ENCODE data around the gene PDE5A.
A peak's percentile ranks its signal among the peaks of the same experiment; 100 is the strongest.

The PDE5A gene

DNA sequence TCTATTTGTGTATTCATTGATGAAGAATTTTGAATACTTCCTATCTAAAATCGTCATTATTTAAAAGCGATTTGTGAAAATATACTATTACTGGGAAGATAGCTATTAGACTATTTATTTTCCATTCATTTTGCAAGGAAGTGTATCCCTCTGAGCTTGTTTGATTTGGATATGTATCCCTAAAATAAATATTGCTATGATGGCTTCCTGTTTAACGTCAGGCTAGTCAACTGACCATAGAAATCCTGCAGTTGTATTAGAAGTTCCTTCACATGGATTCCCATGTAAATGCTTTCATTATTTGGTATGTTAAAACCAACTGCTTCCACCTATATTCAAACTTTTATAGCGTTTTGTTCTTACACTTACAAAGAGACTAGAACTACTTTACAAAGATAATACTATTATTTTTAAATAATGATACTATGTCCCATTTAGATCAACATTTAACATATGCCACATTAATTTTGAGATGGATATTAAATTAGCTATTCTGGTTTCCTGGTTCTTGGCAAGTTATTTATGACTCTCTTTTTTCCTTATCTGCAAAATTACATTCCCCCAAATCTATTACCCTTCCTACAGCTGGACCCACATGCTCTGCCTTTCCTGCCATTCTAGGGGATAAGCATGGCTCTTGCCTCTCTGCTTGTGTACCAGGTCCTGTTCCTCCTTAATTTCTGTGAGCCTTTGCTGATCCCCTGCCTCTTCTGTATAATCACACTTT lies 26.7 kb upstream of the PDE5A start:
- Histone ChIP-seq H2BK12ac (ENCODE audit: low read length in 2 of 2) (peak overlapping the region; percentile 60 to 83), H2AK5ac (ENCODE audit: low read length, severe bottlenecking) (no peak overlapping the region), H3K4me1 (ENCODE audit: control insufficient read depth, insufficient read depth, low read depth, low read length) (no peaks in the 10 kb centered on the region), H3K23ac (ENCODE audit: low read length in 2 of 2) (no peak overlapping the region), H2BK5ac (ENCODE audit: low read depth, low read length, poor library complexity, severe bottlenecking) (no peak overlapping the region), H2AFZ (ENCODE audit: low read depth, low read length) (no peak overlapping the region), H2BK120ac (ENCODE audit: low read depth, low read length) (no peak overlapping the region), H3K18ac (ENCODE audit: low read depth in 1 of 2, low read length in 2 of 2) (no peak overlapping the region), H3K27me3 (ENCODE audit: control insufficient read depth in 1 of 2, insufficient read depth in 1 of 2, low read length in 2 of 2) (no peaks in the 10 kb centered on the region), H3K79me1 (replicated peaks; ENCODE audit: low read length, poor library complexity, severe bottlenecking) (no peaks in the 10 kb centered on the region), H3K4me3 (ENCODE audit: insufficient read depth in 1 of 2, low read depth in 1 of 2, low read length in 2 of 2) (no peak overlapping the region), H4K91ac (ENCODE audit: low read length) (no peak overlapping the region), H3K36me3 (ENCODE audit: control insufficient read depth in 1 of 2, insufficient read depth in 2 of 2, low read depth in 1 of 2, low read length in 2 of 2) (no peaks in the 10 kb centered on the region), H4K8ac (ENCODE audit: low read length) (peak overlapping the region; percentile 21), H3K14ac (ENCODE audit: low read length in 2 of 2) (no peak overlapping the region), H3K27ac (ENCODE audit: low read length, poor library complexity, severe bottlenecking) (no peak overlapping the region), H3K4ac (ENCODE audit: low read depth in 1 of 2, low read length in 2 of 2) (peak overlapping the region in 1 of 2 experiments; percentile 88), H2BK15ac (ENCODE audit: low read depth, poor library complexity, severe bottlenecking) (no peak overlapping the region), H3K9ac (ENCODE audit: low read length) (no peak overlapping the region), H3K4me2 (ENCODE audit: low read length, poor library complexity, severe bottlenecking) (no peak overlapping the region), H3K9me3 (ENCODE audit: control insufficient read depth, low read length) (no peaks in the 10 kb centered on the region)
- WGBS = 50% methylated on average over 1 of the region's 4 CpGs
- no peak for DNase-seq

- Histone ChIP-seq H3K14ac (ENCODE audit: low read length in 2 of 2) (no peak overlapping the region), H3K23ac (ENCODE audit: low read length in 2 of 2) (no peak overlapping the region), H2BK15ac (ENCODE audit: low read depth, poor library complexity, severe bottlenecking) (no peak overlapping the region), H3K4ac (ENCODE audit: low read depth in 1 of 2, low read length in 2 of 2) (no peak overlapping the region), H3K4me2 (ENCODE audit: low read length, poor library complexity, severe bottlenecking) (no peak overlapping the region), H2AFZ (ENCODE audit: low read depth, low read length) (no peak overlapping the region), H4K91ac (ENCODE audit: low read length) (no peak overlapping the region), H3K27ac (ENCODE audit: low read length, poor library complexity, severe bottlenecking) (no peak overlapping the region), H3K4me3 (ENCODE audit: insufficient read depth in 1 of 2, low read depth in 1 of 2, low read length in 2 of 2) (no peak overlapping the region), H4K8ac (ENCODE audit: low read length) (no peak overlapping the region), H3K9ac (ENCODE audit: low read length) (no peak overlapping the region), H2AK5ac (ENCODE audit: low read length, severe bottlenecking) (no peak overlapping the region), H3K4me1 (ENCODE audit: control insufficient read depth, insufficient read depth, low read depth, low read length) (no peaks in the 10 kb centered on the region), H2BK12ac (ENCODE audit: low read length in 2 of 2) (no peak overlapping the region), H3K79me1 (replicated peaks; ENCODE audit: low read length, poor library complexity, severe bottlenecking) (no peaks in the 10 kb centered on the region), H3K36me3 (ENCODE audit: control insufficient read depth in 1 of 2, insufficient read depth in 2 of 2, low read depth in 1 of 2, low read length in 2 of 2) (no peaks in the 10 kb centered on the region), H3K27me3 (ENCODE audit: control insufficient read depth in 1 of 2, insufficient read depth in 1 of 2, low read length in 2 of 2) (no peaks in the 10 kb centered on the region), H3K18ac (ENCODE audit: low read depth in 1 of 2, low read length in 2 of 2) (no peak overlapping the region), H2BK120ac (ENCODE audit: low read depth, low read length) (no peak overlapping the region), H3K9me3 (ENCODE audit: control insufficient read depth, low read length) (no peaks in the 10 kb centered on the region), H2BK5ac (ENCODE audit: low read depth, low read length, poor library complexity, severe bottlenecking) (no peak overlapping the region)
- no peak for DNase-seq
- WGBS = no CpG with 5 or more reads among the region's 4 CpGs
These were observed 25.4 kb upstream of the PDE5A start for GRCh38 chr4:119653990-119654389.

DNA sequence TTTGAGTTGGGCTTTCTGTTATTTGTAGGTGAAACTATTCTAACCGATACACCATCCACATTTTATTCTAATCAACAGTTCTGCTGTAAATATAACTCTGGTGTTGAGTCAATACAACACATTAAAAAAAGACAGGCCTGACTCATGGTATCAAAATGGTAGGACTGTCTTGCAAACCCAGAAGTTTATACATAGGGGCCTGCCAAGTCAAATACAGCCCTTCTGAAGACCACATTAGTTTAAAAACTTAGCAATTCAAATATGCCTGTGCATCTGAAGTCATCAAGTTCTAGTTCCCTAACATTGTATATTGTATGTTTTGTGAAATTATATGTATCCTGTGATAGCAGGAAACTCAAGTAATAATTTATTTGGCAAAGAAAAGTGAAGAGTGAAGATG lies 24.4 kb upstream of the PDE5A start:
- Histone ChIP-seq H3K4ac (ENCODE audit: low read depth in 1 of 2, low read length in 2 of 2) (no peak overlapping the region), H2BK120ac (ENCODE audit: low read depth, low read length) (no peak overlapping the region), H3K4me3 (ENCODE audit: insufficient read depth in 1 of 2, low read depth in 1 of 2, low read length in 2 of 2) (no peak overlapping the region), H3K4me2 (ENCODE audit: low read length, poor library complexity, severe bottlenecking) (no peak overlapping the region), H3K9ac (ENCODE audit: low read length) (no peak overlapping the region), H3K79me1 (replicated peaks; ENCODE audit: low read length, poor library complexity, severe bottlenecking) (no peaks in the 10 kb centered on the region), H3K27ac (ENCODE audit: low read length, poor library complexity, severe bottlenecking) (no peak overlapping the region), H2BK5ac (ENCODE audit: low read depth, low read length, poor library complexity, severe bottlenecking) (no peak overlapping the region), H2BK15ac (ENCODE audit: low read depth, poor library complexity, severe bottlenecking) (no peak overlapping the region), H4K91ac (ENCODE audit: low read length) (no peak overlapping the region), H3K14ac (ENCODE audit: low read length in 2 of 2) (no peak overlapping the region), H3K9me3 (ENCODE audit: control insufficient read depth, low read length) (no peaks in the 10 kb centered on the region), H4K8ac (ENCODE audit: low read length) (no peak overlapping the region), H2AK5ac (ENCODE audit: low read length, severe bottlenecking) (no peak overlapping the region), H2AFZ (ENCODE audit: low read depth, low read length) (no peak overlapping the region), H3K36me3 (ENCODE audit: control insufficient read depth in 1 of 2, insufficient read depth in 2 of 2, low read depth in 1 of 2, low read length in 2 of 2) (no peaks in the 10 kb centered on the region), H3K4me1 (ENCODE audit: control insufficient read depth, insufficient read depth, low read depth, low read length) (no peaks in the 10 kb centered on the region), H3K23ac (ENCODE audit: low read length in 2 of 2) (no peak overlapping the region), H3K18ac (ENCODE audit: low read depth in 1 of 2, low read length in 2 of 2) (no peak overlapping the region), H2BK12ac (ENCODE audit: low read length in 2 of 2) (no peak overlapping the region), H3K27me3 (ENCODE audit: control insufficient read depth in 1 of 2, insufficient read depth in 1 of 2, low read length in 2 of 2) (no peaks in the 10 kb centered on the region)
- 86% methylated on average over 1 of the region's 1 CpG for WGBS
- DNase-seq = no peak

DNA sequence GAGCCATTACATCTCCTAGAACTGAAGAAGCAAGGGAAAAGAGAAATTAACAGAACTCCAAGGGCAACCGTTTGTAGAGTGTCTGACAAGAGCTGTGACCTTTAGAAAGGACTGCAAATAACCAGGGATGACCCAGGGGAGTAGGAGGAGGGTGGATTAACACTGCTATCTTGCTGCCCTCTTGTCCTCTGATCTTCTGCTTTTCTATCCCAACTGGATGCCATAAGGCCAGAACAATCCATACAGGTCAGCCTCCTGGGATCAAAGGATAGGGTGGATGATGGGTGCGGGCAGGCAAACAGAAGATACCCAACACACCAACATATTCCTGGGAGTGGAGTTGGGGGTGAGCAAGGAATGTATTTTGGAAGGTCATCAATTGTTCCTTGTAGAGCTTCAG lies 19.8 kb upstream of the PDE5A start:
- no peaks in the 10 kb centered on the region for H3K36me3 ChIP-seq (ENCODE audit: control insufficient read depth in 1 of 2, insufficient read depth in 2 of 2, low read depth in 1 of 2, low read length in 2 of 2)
- WGBS = 93% methylated on average over 2 of the region's 2 CpGs
- no peak overlapping the region for H3K9ac ChIP-seq (ENCODE audit: low read length)
- H3K14ac ChIP-seq (ENCODE audit: low read length in 2 of 2) = no peak overlapping the region
- H2BK12ac ChIP-seq (ENCODE audit: low read length in 2 of 2) = peak overlapping the region in 1 of 2 experiments; percentile 52
- DNase-seq = no peak
- no peaks in the 10 kb centered on the region for H3K79me1 ChIP-seq (replicated peaks; ENCODE audit: low read length, poor library complexity, severe bottlenecking)
- H3K9me3 ChIP-seq (ENCODE audit: control insufficient read depth, low read length) = no peaks in the 10 kb centered on the region
- no peaks in the 10 kb centered on the region for H3K4me1 ChIP-seq (ENCODE audit: control insufficient read depth, insufficient read depth, low read depth, low read length)
- H3K4me2 ChIP-seq (ENCODE audit: low read length, poor library complexity, severe bottlenecking) = no peak overlapping the region
- H2BK5ac ChIP-seq (ENCODE audit: low read depth, low read length, poor library complexity, severe bottlenecking) = no peak overlapping the region
- no peak overlapping the region for H2BK15ac ChIP-seq (ENCODE audit: low read depth, poor library complexity, severe bottlenecking)
- H3K4me3 ChIP-seq (ENCODE audit: insufficient read depth in 1 of 2, low read depth in 1 of 2, low read length in 2 of 2) = no peak overlapping the region
- no peak overlapping the region for H3K27ac ChIP-seq (ENCODE audit: low read length, poor library complexity, severe bottlenecking)
- no peak overlapping the region for H2AFZ ChIP-seq (ENCODE audit: low read depth, low read length)
- no peak overlapping the region for H4K91ac ChIP-seq (ENCODE audit: low read length)
- peak overlapping the region in 1 of 2 experiments; percentile 35 for H3K4ac ChIP-seq (ENCODE audit: low read depth in 1 of 2, low read length in 2 of 2)
- peak overlapping the region in 1 of 2 experiments; percentile 11 for H3K18ac ChIP-seq (ENCODE audit: low read depth in 1 of 2, low read length in 2 of 2)
- no peak overlapping the region for H3K23ac ChIP-seq (ENCODE audit: low read length in 2 of 2)
- no peak overlapping the region for H2BK120ac ChIP-seq (ENCODE audit: low read depth, low read length)
- peaks cover 0 to 2% of the 10 kb centered on the region in 2 experiments for H3K27me3 ChIP-seq (ENCODE audit: control insufficient read depth in 1 of 2, insufficient read depth in 1 of 2, low read length in 2 of 2)
- H4K8ac ChIP-seq (ENCODE audit: low read length) = no peak overlapping the region
- H2AK5ac ChIP-seq (ENCODE audit: low read length, severe bottlenecking) = no peak overlapping the region
